GM23248 (cell line): ENCODE data around the gene METTL27.

Source experiments
- EZH2 ChIP-seq: fragments of 200-600 bp; sonication (generic); IDR thresholded peaks from 2 replicates; pipeline ENCODE4 v1.6.1; 2018; ENCODE audit warnings: antibody characterized with exemption, mild to moderate bottlenecking; ENCODE audit not compliant: insufficient read depth, poor library complexity, severe bottlenecking
- EZH2phosphoT487 ChIP-seq: fragments of 200-600 bp; sonication (generic); IDR thresholded peaks from 2 replicates; pipeline ENCODE4 v1.6.1; 2018; ENCODE audit warnings: antibody characterized with exemption, moderate library complexity, mild to moderate bottlenecking, low read depth; ENCODE audit not compliant: insufficient read depth

DNA sequence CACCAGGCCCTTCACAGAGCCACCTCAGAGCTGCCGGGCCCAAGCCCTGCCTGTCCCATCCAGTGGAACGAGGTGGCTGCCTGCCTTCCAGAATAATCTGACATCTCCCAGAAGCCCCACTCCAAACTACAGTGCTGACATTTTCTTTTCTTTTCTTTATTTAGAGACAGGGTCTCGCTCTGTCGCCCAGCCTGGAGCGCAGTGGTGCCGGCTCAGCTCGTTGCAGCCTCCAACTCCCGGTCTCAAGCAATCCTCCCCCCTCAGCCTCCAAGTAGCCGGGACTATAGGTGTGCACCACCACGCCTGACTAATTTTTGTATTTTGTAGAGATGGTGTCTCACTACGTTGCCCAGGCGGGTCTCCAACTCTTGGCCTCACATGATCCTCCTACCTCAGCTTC lies 19.0 kb upstream of the METTL27 start:
- TF ChIP-seq EZH2phosphoT487 (no peak), EZH2 (no peak)
